PC-3 (cell line): ENCODE data around the gene TRPV5. TPM values are rescaled to one million over a fixed set of nuclear protein-coding genes. Genes with fewer than 3 reads are reported as not detected.

ENCODE experiments used
- ATAC-seq: fragments of 200-7000 bp; cut with Tn5 transposase; 2 replicates; pipeline ENCODE4 v1.9.1; 2020; ENCODE audit warnings: mild to moderate bottlenecking, moderate library complexity
- BruUV-seq: library from RNA; stranded (reverse); fragments of 400-500 nt; replicated peaks from 2 replicates; lab custom pipeline; 2021; lab: Mats Ljungman, UMichigan
- CTCF ChIA-PET: fragments of 300-600 bp; sonication (Branson Sonifier 250); formaldehyde crosslinking; loops from one replicate; lab custom pipeline; 2022; ENCODE audit warnings: antibody characterized with exemption; lab: Charles Lee
- POLR2A ChIA-PET: fragments of 300-600 bp; sonication (Branson Sonifier 250); formaldehyde crosslinking; loops from one replicate; lab custom pipeline; 2022; ENCODE audit warnings: antibody characterized with exemption; ENCODE audit not compliant: unreplicated experiment; lab: Charles Lee
- DNase-seq: peaks from one replicate; pipeline ENCODE4 v3.0.0-alpha.2; 2015
- H2AFZ ChIP-seq: fragments of 300-600 bp; sonication (generic); 2 replicates; pipeline ENCODE4 v1.6.0; 2016; ENCODE audit warnings: antibody characterized with exemption, low read length
- H3F3A ChIP-seq: fragments of 300-600 bp; sonication (generic); one replicate; pipeline ENCODE4 v1.6.0; 2017; ENCODE audit warnings: antibody characterized with exemption, low read length, control low read depth, mild to moderate bottlenecking; ENCODE audit not compliant: unreplicated experiment
- H3K27ac ChIP-seq: fragments of 300-600 bp; sonication (generic); 2 replicates; pipeline ENCODE4 v1.5.1; 2016; ENCODE audit warnings: mild to moderate bottlenecking, low read length
- H3K27me3 ChIP-seq: fragments of 300-600 bp; sonication (generic); 2 replicates; pipeline ENCODE4 v1.6.1; 2016; ENCODE audit warnings: low read length, mixed read lengths
- H3K36me3 ChIP-seq: fragments of 300-600 bp; sonication (generic); 2 replicates; pipeline ENCODE4 v1.6.1; 2016; ENCODE audit warnings: low read depth, mixed run types, low read length, mixed read lengths
- H3K4me1 ChIP-seq: fragments of 300-600 bp; sonication (generic); 2 replicates; pipeline ENCODE4 v1.5.1; 2016; ENCODE audit warnings: low read length; ENCODE audit not compliant: insufficient read depth
- H3K4me2 ChIP-seq: fragments of 300-600 bp; sonication (generic); 2 replicates; pipeline ENCODE4 v1.6.0; 2016; ENCODE audit warnings: low read length
- H3K4me3 ChIP-seq: fragments of 300-600 bp; sonication (generic); 2 replicates; pipeline ENCODE4 v1.5.1; 2016; ENCODE audit warnings: mild to moderate bottlenecking, low read length, mixed read lengths
- H3K79me2 ChIP-seq: fragments of 300-600 bp; sonication (generic); 2 replicates; pipeline ENCODE4 v1.6.1; 2017; ENCODE audit warnings: low read length, mixed read lengths
- H3K9ac ChIP-seq: fragments of 300-600 bp; sonication (generic); 2 replicates; pipeline ENCODE4 v1.6.0; 2016; ENCODE audit warnings: mild to moderate bottlenecking, low read length
- H3K9me2 ChIP-seq: fragments of 300-600 bp; sonication (generic); replicated peaks from 2 replicates; pipeline ENCODE4 v1.6.1; 2016; ENCODE audit warnings: mixed run types, low read length, mixed read lengths
- H3K9me3 ChIP-seq: fragments of 300-600 bp; sonication (generic); 2 replicates; pipeline ENCODE4 v1.6.1; 2016; ENCODE audit warnings: low read length, mixed read lengths
- H4K20me1 ChIP-seq: fragments of 300-600 bp; sonication (generic); 2 replicates; pipeline ENCODE4 v1.6.1; 2016; ENCODE audit warnings: low read length, mixed read lengths
- CTCF ChIP-seq: fragments of 300-600 bp; sonication (generic); conservative IDR thresholded peaks from 2 replicates; pipeline ENCODE4 v1.5.1; 2017; ENCODE audit warnings: antibody characterized with exemption, low read depth, mild to moderate bottlenecking, low read length
- EZH2 ChIP-seq: fragments of 300-600 bp; sonication (generic); IDR thresholded peaks from one replicate; pipeline ENCODE4 v1.6.1; 2017; ENCODE audit warnings: antibody characterized with exemption, mild to moderate bottlenecking, low read length; ENCODE audit not compliant: unreplicated experiment
- EZH2phosphoT487 ChIP-seq: fragments of 300-600 bp; sonication (generic); IDR thresholded peaks from 2 replicates; pipeline ENCODE4 v1.6.1; 2018; ENCODE audit warnings: mild to moderate bottlenecking, antibody characterized with exemption, low read length, borderline replicate concordance
- intact Hi-C: fragments of 100-400 bp; cut with micrococcal nuclease; formaldehyde crosslinking; loops from 2 replicates; pipeline ENCODE4 v1.9.0; 2023
- total RNA-seq: library from RNA; depleted of rRNA; stranded (reverse); fragments of >200 nt; gene quantifications from 2 replicates; pipeline ENCODE4 v1.2.3, GENCODE V29; 2014

Gene TRPV5
- total RNA-seq, 1 experiment from 2014 or later, result not detected

GRCh38 chr7:142872106-142872675, 61.4 kb downstream of the TRPV5 start:
- no peaks in the 10 kb centered on the region for H3K9me2 ChIP-seq
- H3K4me1 ChIP-seq, result no peaks in the 10 kb centered on the region
- no peak overlapping the region for H2AFZ ChIP-seq
- H3K36me3 ChIP-seq, result no peaks in the 10 kb centered on the region
- intact Hi-C loops, result no loop called here
- H4K20me1 ChIP-seq, result no peaks in the 10 kb centered on the region
- no peak overlapping the region for H3K4me2 ChIP-seq
- no peaks in the 10 kb centered on the region for H3K27me3 ChIP-seq
- ChIA-PET POLR2A (no interaction called here), CTCF (no interaction called here)
- H3K4me3 ChIP-seq, result no peak overlapping the region
- no peak for ATAC-seq
- BruUV-seq, result no TSS peak
- H3F3A ChIP-seq, result no peaks in the 10 kb centered on the region
- TF ChIP-seq CTCF (no peak), EZH2phosphoT487 (no peak), EZH2 (no peak)
- no peak overlapping the region for H3K27ac ChIP-seq
- no peaks in the 10 kb centered on the region for H3K79me2 ChIP-seq
- no peaks in the 10 kb centered on the region for H3K9me3 ChIP-seq
- no peak for DNase-seq
- no peak overlapping the region for H3K9ac ChIP-seq

- intact Hi-C loops, result no loop called here
- ATAC-seq, result no peak
- no peak for DNase-seq
- Histone ChIP-seq H3K9ac (no peak overlapping the region), H2AFZ (no peak overlapping the region), H3K4me3 (no peak overlapping the region), H3K27me3 (no peaks in the 10 kb centered on the region), H3K4me1 (no peaks in the 10 kb centered on the region), H3F3A (no peaks in the 10 kb centered on the region), H3K27ac (no peak overlapping the region), H3K79me2 (no peaks in the 10 kb centered on the region), H3K9me2 (no peaks in the 10 kb centered on the region), H3K36me3 (no peaks in the 10 kb centered on the region), H4K20me1 (no peaks in the 10 kb centered on the region), H3K4me2 (no peak overlapping the region), H3K9me3 (no peaks in the 10 kb centered on the region)
- BruUV-seq, result no TSS peak
- no peak for TF ChIP-seq CTCF
- no peak for TF ChIP-seq EZH2phosphoT487
- no peak for TF ChIP-seq EZH2
- CTCF ChIA-PET, result interaction anchor here (1.0 kb wide), 1 partner anchor 8 kb away, joined by 3 read pairs; no protein-coding TSS in a partner anchor
- POLR2A ChIA-PET, result no interaction called here
These were observed 62.1 kb downstream of the TRPV5 start for GRCh38 chr7:142871260-142872105.
